Mammary epithelial cell (primary cell): ENCODE measurements around the gene VAV3.

Experiments used
- CTCF ChIP-seq, 2 donors: IDR thresholded peaks in 1 of 2; conservative IDR thresholded peaks in 1 of 2; 2 replicates each; pipeline ENCODE4 v1.5.1; 2011 to 2012; ENCODE audit warnings: inconsistent platforms in 2 of 2, low read length in 2 of 2, mild to moderate bottlenecking in 2 of 2, control low read depth in 1 of 2, low read depth in 1 of 2; ENCODE audit not compliant: insufficient read depth in 1 of 2; ENCODE audit errors: extremely low read depth in 1 of 2
- EZH2 ChIP-seq: IDR thresholded peaks from 2 replicates; pipeline ENCODE4 v1.6.1; 2012; ENCODE audit warnings: low read length, inconsistent platforms, borderline replicate concordance

DNA sequence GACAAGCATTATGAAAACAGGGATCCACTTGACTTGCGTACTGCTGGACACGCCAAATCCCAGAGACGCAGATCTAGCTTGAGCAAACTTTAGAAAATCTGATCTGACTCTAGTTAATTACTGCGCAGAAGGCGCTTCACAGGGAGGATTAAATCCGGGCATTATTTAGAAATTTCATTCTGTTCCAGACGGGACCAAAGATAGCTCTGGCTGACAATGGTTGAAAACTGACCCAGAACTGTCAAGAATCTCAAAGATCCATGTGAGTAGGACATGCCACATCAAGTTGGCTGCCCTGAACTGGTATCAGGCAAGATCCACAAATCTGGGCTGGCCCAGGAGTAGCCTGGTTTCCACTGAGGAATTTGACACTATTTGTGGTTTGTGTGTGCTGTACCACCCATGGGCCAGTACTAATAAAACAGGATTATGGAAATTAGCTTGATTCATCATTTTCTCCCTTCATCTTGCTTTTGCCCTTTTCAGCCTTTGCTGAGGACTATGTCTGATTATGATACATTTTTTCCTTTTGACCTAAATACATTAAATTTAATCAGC lies 171.0 kb downstream of the VAV3 start:
- TF ChIP-seq CTCF (conservative IDR thresholded peaks at IDR 0.05 in 1 of 2, IDR thresholded peaks at IDR 0.05 in 1 of 2; ENCODE audit: extremely low read depth in 1 of 2, insufficient read depth in 1 of 2, low read depth in 1 of 2, low read length in 2 of 2) (no peak), EZH2 (no peak)
